ENCODE results near the gene XRRA1.

XRRA1 gene

DNA sequence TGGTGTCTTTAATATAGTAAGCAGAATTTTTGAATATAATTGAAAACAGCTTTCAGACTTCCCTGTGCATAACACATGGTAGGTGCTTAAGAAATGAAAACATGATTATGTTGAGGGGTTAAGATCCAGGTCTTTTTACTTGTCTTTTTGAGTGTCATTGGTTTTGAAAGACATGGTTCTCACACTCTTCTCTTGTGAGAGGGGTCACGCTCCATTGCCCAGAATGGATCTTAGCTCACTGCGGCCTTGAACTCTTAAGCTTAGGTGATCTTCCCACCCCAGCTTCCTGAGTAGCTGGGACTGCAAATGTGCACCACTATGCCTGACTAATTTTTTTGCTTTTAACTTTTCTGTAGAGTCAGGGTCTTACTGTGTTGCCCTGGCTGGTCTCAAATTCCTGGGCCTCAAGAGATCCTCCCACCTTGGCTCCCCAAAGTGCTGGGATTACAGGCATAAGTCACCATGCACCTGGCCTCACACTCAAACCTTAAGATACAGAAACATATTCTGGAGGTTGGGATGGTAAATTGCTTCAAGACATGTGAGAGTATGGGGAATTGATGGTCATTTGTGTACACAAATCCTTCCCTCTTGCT lies 1.6 kb upstream of the XRRA1 start:
- no peak for DNase-seq (ENCODE audit: low read depth, low spot score)

DNA sequence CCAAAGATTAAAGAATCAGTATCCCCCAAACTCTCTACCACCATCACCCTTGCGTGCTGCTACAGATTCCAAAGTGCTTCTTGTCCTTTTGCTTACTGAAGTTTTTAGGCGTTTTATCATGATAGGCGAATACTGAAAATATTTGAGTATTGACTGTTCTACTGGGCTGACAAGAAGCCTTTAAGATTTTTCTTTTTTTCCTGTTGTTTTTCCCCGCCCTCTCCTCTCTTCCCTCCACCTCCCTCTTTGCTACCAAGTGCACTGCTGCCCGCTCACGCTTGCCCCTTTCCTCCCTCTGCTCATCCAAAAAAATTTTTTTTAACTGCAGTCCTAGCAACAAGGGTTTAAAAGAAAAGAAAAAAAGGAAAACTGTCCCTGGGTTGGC lies 854 bp upstream of the XRRA1 start:
- DNase-seq (ENCODE audit: low read depth, low spot score) = peak; percentile 15

DNA sequence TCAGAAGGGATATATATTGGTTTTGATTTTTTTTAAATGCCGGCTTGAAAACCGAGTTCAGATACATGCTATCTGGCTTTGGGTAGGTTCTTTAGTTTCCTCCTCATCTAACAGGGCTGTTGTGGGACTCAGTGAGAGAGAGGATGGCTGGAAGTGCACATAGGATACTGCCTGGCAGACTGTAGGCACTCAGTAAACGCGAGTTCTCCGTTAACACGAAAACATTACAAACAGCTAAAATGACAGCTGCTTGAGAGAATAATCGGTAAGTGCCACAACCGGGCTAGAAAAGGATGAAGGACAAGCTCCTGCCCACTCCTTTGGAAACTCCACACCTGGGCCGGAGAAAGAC lies 369 bp downstream of the XRRA1 start:
- no peak for DNase-seq (ENCODE audit: low read depth, low spot score)

DNA sequence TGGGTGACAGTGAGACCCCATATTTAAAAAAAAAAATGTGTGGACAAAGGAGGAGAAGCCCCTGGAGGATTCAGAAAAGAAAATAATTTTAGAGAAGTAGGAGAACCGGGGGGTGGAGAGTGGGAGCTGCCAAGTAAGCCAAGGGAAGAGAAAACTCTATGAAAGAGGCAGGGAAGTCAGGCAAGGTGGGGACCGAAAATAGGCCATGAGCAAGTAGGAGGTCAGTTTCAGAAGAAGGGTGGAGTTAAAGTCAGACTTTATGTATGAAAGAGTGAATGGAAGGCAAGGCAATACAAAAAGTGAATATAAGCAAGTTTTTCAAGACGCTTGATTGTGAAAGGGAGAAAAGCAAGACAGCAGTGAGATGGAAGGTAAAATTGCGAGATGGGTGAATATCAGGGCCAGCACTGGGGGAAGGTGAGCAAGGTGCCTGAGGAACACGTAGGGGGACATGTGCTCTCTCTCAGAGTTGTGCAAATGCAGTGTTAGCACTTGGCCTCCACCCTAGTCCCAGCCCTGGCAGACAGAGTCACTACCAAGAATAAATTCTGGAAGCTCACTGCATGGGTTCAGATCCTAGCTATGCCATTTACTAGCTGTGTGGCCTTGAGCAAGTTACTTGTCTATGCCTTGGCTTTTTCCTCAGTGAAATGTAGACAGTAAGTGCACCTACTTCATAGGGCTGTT lies 6.7 kb downstream of the XRRA1 start:
- no peak for DNase-seq (ENCODE audit: low read depth, low spot score)

DNA sequence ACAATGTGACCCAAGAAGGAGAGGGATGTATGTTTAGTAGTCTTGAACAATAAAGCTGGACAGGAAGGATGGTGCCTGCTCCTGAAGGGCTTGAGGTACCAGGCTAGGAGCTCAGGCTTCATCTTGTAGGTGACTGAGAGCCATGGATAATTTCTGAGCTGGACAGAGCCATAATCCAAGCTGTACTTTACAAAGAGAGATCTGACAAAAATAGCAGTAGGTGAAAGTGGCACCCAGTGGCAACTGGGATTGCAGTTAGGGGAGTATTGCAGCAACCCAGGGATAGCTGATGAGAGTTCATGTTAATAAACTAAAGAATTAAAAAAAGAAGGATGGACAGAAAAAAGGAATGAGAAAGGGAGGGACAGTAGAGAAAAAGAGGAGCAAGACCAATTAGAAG lies 7.4 kb downstream of the XRRA1 start:
- DNase-seq (ENCODE audit: low read depth, low spot score) = no peak

DNA sequence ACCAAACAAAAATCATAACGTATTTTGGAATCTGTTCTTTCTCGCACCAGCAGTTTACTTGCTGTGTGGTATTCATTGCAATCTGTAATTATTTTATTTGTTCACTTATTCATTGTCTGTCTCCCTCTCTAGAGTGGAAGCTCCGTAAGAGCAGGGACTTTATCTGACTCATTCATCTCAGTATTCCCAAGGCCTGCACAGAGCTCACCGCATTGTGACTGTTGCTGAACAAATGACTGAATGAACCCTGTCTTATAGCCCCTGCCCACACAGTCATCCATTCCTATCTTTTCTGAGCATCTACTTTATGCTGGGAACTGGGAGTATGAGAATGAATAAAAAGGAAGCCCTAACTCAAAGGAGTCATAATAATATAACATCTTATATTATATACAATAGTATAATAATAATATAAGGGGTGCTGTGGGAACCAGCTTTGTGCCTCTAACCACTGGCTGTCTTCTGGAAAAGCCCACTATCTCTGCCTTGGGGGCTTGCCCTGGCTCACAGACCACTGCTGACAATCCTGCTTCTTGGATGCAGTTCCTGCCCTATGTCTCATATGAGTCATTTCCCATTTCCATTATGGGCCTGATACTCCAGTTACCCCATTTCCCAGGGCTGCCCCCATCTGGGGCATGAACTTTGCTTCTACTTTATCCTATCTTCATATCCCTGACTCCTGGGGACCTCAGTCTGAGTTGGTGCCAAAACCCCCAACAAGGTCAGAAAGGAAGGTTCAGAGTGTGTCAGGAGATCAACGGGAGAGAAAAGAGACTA lies 11.0 kb downstream of the XRRA1 start:
- no peak for DNase-seq (ENCODE audit: low read depth, low spot score)

DNA sequence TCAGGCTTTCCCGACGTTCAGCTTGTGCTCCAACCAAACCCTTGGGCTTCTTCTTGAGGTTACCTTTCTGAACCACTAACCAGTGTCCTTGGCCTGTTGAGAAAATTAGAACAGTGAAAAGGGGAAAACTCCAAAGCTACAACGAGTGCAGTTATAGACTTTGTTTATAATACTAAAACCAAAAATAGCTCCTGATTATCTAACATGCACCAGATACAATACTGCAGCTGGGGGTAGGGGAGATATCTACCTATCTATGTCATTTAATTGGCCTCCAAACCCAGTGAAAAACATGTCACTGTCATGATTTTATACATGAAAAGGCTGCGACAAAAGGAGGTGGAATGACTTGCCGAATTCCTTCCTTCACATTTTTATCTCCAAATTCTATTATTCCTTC lies 11.9 kb downstream of the XRRA1 start:
- no peak for DNase-seq (ENCODE audit: low read depth, low spot score)

DNA sequence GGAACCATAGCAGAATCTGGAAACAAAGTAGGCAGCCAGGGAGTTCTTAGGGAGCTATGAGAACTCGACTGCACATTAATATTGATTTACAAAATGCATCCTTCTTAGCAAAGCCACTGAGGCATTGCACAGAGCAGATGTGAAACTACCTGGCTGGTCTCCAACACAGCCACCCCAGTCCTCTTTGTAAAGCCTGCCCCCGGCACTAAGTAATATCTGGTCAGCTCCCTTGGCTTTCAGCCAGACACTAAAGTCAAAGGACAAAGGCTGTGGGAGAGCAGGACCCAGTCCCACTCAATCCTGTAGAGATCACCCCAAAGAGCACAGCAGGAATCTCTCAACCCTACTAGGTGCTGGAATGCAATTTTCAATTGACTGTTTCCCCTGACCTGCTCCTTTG lies 12.8 kb downstream of the XRRA1 start:
- DNase-seq (ENCODE audit: low read depth, low spot score) = no peak

DNA sequence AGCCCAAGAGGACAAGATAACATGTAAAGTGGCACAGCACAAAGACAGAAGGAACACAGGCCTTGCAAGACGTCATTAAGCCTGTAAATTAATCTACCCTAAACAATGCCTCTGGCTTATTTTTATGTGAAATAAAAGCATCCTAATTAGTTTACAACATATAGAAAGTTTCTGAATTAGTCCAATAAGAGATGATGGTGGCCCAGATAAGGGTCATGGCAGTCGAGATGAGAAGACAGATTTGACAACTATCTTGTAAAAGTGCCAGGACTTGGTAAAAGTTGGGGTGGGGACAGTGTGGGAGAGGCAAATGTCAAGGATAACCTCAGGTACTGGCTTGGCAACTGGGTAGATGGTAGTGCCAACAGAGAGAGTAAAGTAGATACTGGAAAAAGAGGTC lies 13.6 kb downstream of the XRRA1 start:
- DNase-seq (ENCODE audit: low read depth, low spot score) = no peak

DNA sequence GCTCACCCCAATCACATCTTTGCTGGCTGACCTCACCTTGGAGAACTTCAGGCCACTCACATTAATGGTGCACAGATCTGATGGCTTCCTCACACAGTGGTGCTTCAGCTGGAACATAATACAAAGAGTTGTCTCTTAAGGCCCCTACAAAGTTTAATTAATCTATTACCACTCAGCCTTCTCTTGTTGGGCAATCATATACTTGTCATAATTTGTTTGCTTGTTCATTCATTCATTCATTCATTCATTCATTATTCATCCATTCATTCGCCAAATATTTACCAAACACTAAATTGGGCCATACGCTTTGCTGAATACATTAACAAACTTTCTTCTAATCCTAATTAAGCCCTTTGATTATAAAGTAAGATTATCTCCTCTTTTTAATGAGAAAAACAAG lies 15.1 kb downstream of the XRRA1 start:
- DNase-seq (ENCODE audit: low read depth, low spot score) = no peak

DNA sequence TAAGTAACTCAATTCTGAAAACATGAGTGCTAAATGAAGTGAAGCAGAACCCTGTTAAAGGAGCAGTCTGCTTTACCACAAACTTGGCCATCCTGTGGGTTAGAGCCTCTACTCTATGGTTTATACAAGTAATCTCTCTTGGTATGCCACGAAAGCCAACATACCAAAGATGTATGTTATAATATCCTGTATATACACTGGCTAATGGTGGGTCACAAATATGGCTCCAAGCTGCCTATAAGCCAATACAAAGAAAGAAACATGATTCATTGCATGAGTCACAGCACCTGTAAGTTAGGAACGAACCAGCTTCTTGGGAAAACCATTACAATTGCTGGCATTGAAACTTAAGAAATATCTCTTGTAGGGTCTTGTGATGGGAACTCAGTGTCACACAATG lies 16.1 kb downstream of the XRRA1 start:
- no peak for DNase-seq (ENCODE audit: low read depth, low spot score)

DNA sequence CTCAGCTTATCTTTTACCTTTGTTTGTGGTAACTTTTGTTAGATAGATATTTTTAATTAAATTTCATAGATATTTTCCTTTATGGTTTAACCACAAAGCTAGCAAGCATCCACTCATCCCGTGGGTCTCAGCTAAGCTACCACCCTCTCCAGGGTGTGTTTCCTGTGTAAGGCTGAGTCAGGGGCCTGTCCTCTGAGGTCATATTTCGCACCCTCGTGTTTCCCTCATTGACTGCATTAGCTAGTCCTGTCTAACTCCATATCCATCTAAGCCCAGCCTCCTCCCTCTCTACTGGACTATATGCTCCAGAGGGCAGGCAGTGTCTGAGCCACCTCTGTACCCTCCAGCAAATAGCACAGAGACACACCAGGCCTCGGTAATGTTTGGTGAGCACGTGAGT lies 16.7 kb downstream of the XRRA1 start:
- no peak for DNase-seq (ENCODE audit: low read depth, low spot score)

DNA sequence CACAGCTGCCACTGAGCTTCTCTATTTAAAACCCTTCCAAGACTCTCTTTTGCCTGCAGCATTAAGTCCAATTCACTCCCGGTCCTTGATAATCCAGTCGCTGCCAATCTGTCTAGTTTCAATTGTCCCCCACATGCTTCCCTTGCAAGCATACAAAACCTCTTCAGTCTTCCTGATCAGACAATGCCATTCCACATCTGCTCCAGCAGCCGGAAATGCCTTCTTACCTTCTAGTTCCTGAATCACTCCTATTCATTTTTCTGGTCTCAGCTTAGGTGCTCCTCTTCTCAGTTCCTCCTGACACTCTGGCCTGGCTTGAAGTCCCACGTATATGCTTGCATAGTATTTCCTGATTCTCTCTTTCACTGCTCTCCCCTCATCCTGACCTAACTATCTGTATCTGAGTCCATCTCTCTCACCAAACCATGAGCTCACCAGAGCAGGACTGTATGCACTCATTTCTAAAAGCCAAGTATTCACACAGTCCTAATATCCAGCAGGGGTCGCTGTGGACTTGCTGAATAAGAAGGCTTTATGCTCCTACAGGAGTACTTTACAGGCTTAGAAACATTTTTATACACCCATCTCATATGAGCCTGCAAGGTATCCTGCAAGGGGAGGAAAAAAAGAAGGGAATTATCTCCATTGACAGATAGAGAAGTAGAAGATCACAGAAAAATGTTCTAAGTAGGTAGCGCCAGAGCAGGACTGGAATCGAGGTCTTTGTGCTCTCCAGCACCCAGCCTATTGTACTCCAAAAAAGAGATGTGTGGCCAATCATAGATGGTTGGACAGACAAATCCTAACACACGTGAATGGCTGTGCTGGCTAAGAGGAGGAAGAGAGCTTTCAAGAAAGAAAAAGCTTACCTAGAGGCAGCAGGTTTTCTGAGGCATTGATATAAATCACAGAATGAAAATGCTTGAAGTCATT lies 19.2 kb downstream of the XRRA1 start:
- DNase-seq (ENCODE audit: low read depth, low spot score) = peak; percentile 58

DNA sequence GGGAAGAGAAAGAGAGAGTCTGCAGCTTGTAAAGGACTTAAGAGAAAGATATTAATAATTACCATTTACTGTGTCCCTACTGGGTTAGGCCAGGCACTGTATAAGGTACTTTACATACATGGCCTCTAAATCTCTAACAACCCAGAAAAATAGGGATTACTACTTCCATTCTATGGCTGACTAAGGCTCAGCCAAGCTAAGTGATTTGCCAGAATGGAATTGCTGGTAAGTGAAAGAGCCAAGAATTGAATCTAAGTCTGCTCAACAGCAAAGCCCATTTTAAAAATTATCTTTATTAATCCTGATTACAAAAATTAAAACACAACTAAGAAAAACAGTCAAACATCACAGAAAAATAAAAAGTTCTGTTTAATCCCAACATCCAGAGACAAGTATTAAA lies 21.4 kb downstream of the XRRA1 start:
- no peak for DNase-seq (ENCODE audit: low read depth, low spot score)

DNA sequence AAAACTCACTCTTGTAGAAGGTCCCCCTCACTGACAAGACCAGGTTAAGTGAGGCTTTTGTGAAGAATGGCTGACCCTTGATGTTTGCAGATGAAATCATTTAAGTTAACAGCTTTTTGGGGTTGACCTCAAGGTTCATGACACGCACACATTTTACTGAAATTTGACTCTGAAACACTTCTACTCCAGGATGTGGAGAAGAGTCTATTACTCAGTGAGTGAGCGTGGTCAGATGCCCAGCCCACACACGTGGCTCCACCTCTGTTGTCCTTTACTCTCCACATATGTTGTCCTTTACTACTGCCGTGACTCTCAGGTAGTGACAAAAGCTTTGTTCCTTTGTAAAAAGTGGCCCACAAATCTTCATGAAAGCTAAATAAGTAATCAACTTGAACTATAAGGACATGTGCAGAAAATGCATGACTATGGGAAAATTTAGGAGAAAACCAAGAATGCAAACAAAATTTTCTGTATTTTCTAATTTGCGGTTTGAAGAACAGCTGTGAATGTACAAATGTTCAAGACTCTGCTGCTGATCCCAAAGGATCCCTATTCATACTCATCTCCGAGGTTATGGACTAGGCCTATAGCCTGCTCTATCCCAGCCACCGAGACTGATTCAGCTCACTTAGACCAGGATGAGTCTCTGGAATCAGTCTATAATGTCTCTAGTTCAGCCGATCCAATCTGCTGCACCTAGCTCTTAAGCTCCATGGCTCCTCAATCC lies 22.4 kb downstream of the XRRA1 start:
- DNase-seq (ENCODE audit: low read depth, low spot score) = no peak

DNA sequence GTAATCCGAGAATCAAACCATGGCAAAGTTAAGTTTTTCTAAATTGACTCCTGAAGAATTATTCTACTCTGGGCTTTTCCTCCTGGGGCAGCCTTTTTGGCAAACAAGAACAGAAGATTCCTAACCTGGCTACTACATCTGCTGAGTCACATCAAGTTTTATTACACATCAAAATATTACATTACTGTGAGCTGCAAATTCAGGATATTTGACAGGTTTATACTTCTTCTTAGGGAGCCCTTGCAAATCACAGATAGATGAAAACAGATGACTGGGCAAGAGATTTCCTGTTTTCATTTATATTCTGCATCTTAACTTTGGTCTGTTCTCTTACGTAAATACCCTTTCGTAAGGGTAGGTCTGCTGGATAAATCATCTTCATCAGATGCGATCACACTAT lies 23.6 kb downstream of the XRRA1 start:
- DNase-seq (ENCODE audit: low read depth, low spot score) = no peak

DNA sequence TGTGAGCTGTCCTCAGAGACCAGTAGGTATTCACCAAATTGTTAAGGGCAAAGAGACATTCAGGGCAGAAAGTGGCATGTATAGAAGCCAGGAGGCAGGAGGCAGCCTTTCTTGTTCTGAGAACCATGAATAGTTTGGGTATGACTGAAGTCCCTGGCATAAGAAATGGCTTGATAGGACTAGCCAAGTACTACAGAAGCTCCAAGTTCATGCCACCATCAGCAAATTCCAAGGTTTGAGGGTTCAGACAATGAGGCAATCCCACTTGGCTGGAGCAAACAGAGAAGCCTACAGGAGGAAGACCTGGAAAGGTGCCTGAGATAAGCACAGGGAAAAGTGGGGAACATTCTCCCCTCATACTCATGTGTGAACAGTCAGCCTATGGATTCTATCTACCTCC lies 25.8 kb downstream of the XRRA1 start:
- no peak for DNase-seq (ENCODE audit: low read depth, low spot score)

DNA sequence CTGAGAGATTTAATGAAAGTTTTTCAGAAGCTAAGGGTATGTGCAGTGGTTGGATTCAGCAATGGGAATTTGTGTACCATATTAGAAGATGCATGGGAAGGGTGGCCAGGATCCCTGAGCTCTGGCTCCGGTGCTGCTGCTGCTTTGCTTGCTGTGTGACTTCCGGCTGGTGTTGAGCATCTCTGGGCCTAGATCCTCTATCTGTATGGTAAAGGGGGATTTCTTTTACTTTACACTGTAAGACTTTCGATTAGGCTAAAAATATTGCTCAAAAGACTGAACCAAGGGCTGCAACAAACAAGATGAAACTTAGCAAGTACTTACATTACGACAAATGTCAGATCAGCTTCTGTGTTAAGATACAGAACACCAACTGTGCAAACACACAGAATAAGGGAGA lies 39.1 kb downstream of the XRRA1 start:
- DNase-seq (ENCODE audit: low read depth, low spot score) = no peak

DNA sequence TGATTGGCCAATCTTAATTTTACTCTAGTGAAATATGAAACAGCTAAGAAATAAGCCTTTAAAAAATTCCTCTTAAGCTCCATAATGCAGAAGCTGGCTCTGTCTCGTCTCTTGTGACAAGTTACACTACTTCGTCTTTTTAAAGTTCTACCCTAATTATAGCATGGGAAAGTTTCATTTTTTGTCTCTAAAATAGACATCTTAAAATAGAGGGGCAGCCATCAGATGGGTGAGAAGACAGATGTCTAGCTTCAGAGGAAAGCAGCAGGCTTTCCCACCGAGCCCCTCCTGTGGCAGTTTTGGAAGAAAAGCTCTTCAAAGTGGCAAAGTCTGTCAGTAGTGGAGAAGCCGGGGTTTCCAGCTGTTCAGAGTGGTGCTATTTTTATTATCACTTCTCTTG lies 39.5 kb downstream of the XRRA1 start:
- no peak for DNase-seq (ENCODE audit: low read depth, low spot score)

DNA sequence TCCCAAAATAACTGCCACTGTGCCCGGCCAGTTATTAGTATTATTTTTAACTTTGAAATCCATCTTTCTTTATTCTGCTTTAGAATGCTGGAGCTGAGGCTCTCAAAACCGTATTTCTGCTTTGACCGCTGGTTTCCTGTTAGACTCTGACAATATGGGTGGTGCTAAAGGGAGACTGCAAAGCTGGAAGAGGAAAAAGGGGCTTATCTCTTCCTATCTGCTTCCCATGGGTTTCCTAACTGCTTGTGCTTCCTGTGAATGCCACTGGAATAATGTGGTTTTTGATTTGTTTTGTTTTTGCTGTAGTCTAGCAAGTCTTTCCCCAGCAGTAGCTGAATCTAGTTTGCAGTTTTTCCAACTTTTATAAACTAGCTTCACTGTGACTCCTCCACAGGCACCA lies 43.6 kb downstream of the XRRA1 start:
- no peak for DNase-seq (ENCODE audit: low read depth, low spot score)

DNA sequence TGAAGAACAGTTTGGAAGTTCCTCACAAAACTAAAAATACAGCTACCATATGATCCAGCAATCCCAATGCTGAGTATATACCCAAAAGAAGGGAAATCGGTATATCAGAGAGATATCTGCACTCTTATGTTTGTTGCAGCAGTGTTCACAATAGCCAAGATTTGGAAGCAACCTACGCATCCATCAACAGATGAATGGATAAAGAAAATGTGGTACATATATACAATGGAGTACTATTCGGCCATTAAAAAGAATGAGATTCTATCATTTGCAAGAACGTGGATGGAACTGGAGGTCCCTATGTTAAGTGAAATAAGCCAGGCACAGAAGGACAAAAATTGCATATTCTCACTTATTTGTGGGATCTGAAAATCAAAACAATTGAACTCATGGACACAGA lies 46.5 kb downstream of the XRRA1 start:
- no peak for DNase-seq (ENCODE audit: low read depth, low spot score)

DNA sequence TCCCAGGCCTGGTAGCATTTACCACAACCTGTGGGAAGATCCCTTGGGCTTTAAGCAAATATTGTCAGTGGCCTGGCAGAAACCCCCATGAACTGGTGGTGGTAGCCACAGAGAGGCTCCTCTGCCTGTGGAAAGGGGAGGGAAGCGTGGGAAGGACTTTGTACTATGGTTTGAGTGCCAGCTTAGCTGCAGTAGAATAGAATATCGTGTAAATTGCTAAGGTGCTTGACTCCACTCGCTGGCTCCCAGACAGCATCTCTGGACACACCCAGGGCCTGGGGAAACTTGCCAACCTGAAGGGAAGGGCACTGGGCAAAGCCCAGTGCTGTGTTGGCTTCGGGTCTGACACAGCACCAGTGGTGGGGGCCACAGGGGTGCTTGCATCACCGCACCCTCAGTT lies 52.6 kb downstream of the XRRA1 start:
- no peak for DNase-seq (ENCODE audit: low read depth, low spot score)

Measured in ELF-1 (cell line).